ENCODE data around the gene BCKDHB.

DNA sequence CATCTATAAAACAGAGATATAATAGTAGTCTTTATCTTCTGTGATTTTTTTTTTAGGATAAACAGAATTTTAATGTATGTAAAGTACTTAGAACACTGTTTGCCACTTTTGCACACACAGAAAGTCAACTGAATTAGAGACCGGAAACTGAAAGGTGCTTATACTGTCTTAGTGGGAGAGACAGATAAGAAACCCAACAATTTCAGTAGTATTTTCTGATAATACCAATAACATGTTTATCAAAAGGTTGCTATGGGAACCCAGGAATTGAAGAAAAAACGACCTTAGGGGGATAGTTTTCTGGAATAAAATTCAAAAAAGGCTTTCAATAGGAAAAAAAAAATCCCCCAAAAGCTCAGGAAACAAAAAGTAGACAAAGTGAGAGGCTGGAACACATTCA, 138.6 kb downstream of the BCKDHB start:
- no peak for TF ChIP-seq POLR2AphosphoS5 (IDR thresholded peaks at IDR 0.05)
- TF ChIP-seq, protein P1, sequence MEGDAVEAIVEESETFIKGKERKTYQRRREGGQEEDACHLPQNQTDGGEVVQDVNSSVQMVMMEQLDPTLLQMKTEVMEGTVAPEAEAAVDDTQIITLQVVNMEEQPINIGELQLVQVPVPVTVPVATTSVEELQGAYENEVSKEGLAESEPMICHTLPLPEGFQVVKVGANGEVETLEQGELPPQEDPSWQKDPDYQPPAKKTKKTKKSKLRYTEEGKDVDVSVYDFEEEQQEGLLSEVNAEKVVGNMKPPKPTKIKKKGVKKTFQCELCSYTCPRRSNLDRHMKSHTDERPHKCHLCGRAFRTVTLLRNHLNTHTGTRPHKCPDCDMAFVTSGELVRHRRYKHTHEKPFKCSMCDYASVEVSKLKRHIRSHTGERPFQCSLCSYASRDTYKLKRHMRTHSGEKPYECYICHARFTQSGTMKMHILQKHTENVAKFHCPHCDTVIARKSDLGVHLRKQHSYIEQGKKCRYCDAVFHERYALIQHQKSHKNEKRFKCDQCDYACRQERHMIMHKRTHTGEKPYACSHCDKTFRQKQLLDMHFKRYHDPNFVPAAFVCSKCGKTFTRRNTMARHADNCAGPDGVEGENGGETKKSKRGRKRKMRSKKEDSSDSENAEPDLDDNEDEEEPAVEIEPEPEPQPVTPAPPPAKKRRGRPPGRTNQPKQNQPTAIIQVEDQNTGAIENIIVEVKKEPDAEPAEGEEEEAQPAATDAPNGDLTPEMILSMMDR (IDR thresholded peaks at IDR 0.05 in 8 of 11, conservative IDR thresholded peaks at IDR 0.05 in 3 of 11) = no peak
